IPS DF 6.9 (cell line): ENCODE data around the gene SPOCK1.

Experiments
- DNase-seq: peaks from one replicate; pipeline ENCODE4 v3.0.0-alpha.2; 2013; ENCODE audit warnings: low read depth, low spot score
- H3K27ac ChIP-seq: one replicate; pipeline ENCODE4 v1.5.1; 2013; ENCODE audit warnings: low read length, control low read depth
- H3K27me3 ChIP-seq: 2 replicates; pipeline ENCODE4 v1.6.1; 2013; ENCODE audit warnings: mild to moderate bottlenecking, low read length; ENCODE audit not compliant: control insufficient read depth, insufficient read depth
- H3K36me3 ChIP-seq: 2 replicates; pipeline ENCODE4 v1.6.1; 2013; ENCODE audit warnings: low read length; ENCODE audit not compliant: control insufficient read depth, insufficient read depth
- H3K4me1 ChIP-seq: 2 replicates; pipeline ENCODE4 v1.6.1; 2013; ENCODE audit warnings: low read length; ENCODE audit not compliant: control insufficient read depth, insufficient read depth
- H3K4me3 ChIP-seq: 2 replicates; pipeline ENCODE4 v1.5.1; 2013; ENCODE audit warnings: mild to moderate bottlenecking, low read length
- H3K9me3 ChIP-seq: 2 replicates; pipeline ENCODE4 v1.6.1; 2013; ENCODE audit warnings: low read length, inconsistent platforms; ENCODE audit not compliant: control insufficient read depth, insufficient read depth
- WGBS: extraction: QIAGEN DNeasy Blood & Tissue Kit; methylation state at CpG from one replicate; pipeline ENCODE4 v1.1.7; 2013; ENCODE audit warnings: mixed read lengths, missing lambda C conversion rate; ENCODE audit not compliant: insufficient read length, insufficient coverage; 5-methylcytosine and 5-hydroxymethylcytosine counted together

Gene SPOCK1

DNA sequence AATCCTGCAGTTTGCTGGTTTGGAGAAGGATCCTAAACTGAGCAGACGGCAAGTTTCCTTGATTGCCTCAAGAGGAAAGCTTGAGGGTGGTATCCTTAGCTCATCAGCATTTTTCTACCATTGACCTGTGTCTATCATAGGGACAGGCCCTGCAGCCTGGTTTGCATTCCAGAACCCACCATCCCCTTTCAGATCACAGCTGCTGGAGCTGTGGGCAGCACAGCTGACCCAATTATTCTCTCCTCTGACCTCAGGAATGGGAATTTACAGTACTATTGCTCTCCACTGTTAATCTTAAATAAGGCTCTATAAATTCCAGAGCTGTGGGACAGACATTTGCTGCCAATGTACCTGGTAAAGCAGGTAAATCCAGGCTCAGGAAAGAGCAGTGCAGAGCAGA is 163.0 kb downstream of the SPOCK1 start:
- no peaks in the 10 kb centered on the region for H3K36me3 ChIP-seq
- no peak for DNase-seq
- H3K9me3 ChIP-seq: no peaks in the 10 kb centered on the region
- H3K27ac ChIP-seq: no peak overlapping the region
- H3K27me3 ChIP-seq: no peaks in the 10 kb centered on the region
- no CpG with 5 or more reads among the region's 1 CpG for WGBS
- no peaks in the 10 kb centered on the region for H3K4me1 ChIP-seq
- H3K4me3 ChIP-seq: no peak overlapping the region

DNA sequence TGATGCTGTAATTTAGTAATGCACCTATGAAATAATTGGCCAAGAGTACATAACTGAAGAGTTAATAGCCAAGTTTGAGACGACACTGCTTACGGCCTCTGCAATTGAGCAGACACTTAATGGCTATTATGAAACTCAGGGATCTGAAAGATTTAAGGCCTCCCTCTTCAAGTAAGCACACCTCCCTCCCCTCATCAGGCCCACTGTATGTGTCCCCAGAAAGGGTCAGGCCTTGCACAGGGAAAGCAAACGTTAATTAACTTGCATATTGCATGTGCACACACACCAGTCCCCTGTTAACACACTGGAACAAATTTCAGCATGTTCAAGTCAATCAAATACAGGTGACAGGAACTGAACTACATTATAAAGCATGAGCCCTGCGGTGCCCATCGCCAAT is 163.6 kb downstream of the SPOCK1 start:
- H3K9me3 ChIP-seq: no peaks in the 10 kb centered on the region
- H3K4me1 ChIP-seq: no peaks in the 10 kb centered on the region
- DNase-seq: no peak
- WGBS: no CpG with 5 or more reads among the region's 5 CpGs
- H3K4me3 ChIP-seq: no peak overlapping the region
- H3K27me3 ChIP-seq: no peaks in the 10 kb centered on the region
- no peaks in the 10 kb centered on the region for H3K36me3 ChIP-seq
- H3K27ac ChIP-seq: no peak overlapping the region

DNA sequence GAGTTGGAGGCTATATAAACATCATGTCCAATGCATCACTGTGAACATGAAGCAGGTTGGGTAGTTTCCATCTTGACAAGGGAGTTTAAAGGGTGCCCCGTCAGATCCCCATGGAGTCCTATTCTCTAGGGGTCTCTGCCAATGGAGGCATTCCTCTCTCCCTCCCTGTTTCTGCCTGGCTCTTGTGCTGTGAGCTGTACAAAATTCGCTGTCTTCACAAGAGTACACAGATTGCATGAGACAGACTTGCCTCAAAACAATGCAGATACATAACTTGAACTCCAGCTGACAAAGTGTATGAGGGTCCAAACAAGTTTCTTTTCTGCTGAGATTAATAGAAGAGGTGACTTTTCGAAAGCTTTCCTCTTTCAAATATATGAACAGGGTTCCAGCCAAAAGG is 165.2 kb downstream of the SPOCK1 start:
- no peak overlapping the region for H3K27ac ChIP-seq
- H3K9me3 ChIP-seq: no peaks in the 10 kb centered on the region
- no peaks in the 10 kb centered on the region for H3K36me3 ChIP-seq
- H3K4me3 ChIP-seq: no peak overlapping the region
- no peaks in the 10 kb centered on the region for H3K27me3 ChIP-seq
- no peaks in the 10 kb centered on the region for H3K4me1 ChIP-seq
- WGBS: no CpG with 5 or more reads among the region's 3 CpGs
- no peak for DNase-seq

DNA sequence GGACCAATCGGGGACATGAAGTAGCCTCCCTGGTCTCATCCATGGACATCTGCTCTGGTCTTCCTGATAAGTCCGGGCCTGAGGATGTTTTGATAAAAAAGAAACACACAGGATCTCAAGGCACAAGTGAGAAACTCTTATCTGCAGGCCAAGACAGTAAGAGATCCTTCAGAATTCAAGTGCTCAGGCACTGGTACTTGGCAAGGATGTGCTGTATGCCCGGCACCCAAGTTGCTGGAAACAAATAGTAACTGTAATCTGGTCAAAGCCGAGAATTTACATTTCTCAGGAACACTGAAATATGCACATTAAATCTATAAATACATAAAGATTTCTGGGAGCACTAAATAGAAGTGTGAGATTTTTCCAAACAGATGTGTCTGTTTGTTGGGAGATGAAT is 165.7 kb downstream of the SPOCK1 start:
- H3K36me3 ChIP-seq: no peaks in the 10 kb centered on the region
- no CpG with 5 or more reads among the region's 4 CpGs for WGBS

GRCh38 chr5:137332296-137332695 is 166.8 kb downstream of the SPOCK1 start:
- no CpG with 5 or more reads among the region's 6 CpGs for WGBS

More for the DNA sequence above, 165.7 kb downstream of the SPOCK1 start:
- Histone ChIP-seq H3K27me3 (no peaks in the 10 kb centered on the region), H3K27ac (no peak overlapping the region), H3K4me1 (no peaks in the 10 kb centered on the region), H3K4me3 (no peak overlapping the region), H3K9me3 (no peaks in the 10 kb centered on the region)
- DNase-seq: no peak

GRCh38 chr5:137329586-137330296 is 169.4 kb downstream of the SPOCK1 start:
- no peak for DNase-seq
- H3K9me3 ChIP-seq: no peaks in the 10 kb centered on the region
- H3K4me3 ChIP-seq: no peak overlapping the region
- H3K4me1 ChIP-seq: no peaks in the 10 kb centered on the region
- H3K27me3 ChIP-seq: no peaks in the 10 kb centered on the region
- WGBS: no CpG with 5 or more reads among the region's 8 CpGs
- no peak overlapping the region for H3K27ac ChIP-seq
- H3K36me3 ChIP-seq: no peaks in the 10 kb centered on the region

More at GRCh38 chr5:137332296-137332695, 166.8 kb downstream of the SPOCK1 start:
- Histone ChIP-seq H3K36me3 (no peaks in the 10 kb centered on the region), H3K27me3 (no peaks in the 10 kb centered on the region), H3K4me1 (no peaks in the 10 kb centered on the region), H3K9me3 (no peaks in the 10 kb centered on the region), H3K27ac (no peak overlapping the region), H3K4me3 (no peak overlapping the region)
- no peak for DNase-seq

DNA sequence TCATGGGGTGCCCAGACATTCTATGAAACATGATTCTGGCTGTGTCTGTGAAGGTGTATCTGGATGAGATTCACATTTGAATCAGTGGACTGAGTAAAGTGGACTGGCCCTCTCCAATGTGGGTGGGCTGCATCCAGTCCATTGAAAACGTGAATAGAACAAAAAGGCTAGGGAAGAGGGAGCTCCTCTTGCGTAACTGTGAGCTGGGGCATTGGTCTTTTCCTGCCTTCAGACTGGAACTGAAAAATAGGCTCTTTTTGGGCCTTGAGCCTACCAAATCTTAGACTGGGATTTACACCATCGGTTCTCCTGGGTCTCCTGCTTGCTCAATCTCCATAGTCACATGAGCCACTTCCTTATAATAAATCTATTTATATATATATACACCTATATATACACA is 170.1 kb downstream of the SPOCK1 start:
- Histone ChIP-seq H3K27ac (no peak overlapping the region), H3K4me3 (no peak overlapping the region), H3K36me3 (no peaks in the 10 kb centered on the region), H3K9me3 (no peaks in the 10 kb centered on the region), H3K4me1 (no peaks in the 10 kb centered on the region), H3K27me3 (no peaks in the 10 kb centered on the region)
- WGBS: no CpG with 5 or more reads among the region's 3 CpGs
- DNase-seq: no peak

DNA sequence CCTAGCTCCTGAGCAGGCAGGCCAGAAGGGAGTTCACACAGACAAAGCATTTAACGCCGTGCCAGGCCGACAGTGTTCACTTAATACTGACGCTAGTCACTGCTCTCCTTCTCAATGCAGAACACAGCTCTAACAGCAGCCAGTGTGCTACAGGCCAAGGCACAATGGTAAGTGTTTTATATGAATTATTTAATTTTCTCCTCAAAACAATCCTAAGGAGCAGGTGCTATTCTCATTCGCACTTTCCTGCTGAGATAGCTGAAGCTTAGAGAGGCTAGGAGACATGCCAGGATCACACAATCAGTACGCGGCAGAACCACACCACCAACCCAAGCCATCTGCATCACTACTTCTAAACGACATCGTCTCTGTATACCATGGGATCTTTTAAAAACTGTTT is 170.7 kb downstream of the SPOCK1 start:
- H3K4me3 ChIP-seq: no peak overlapping the region
- H3K36me3 ChIP-seq: no peaks in the 10 kb centered on the region
- H3K27me3 ChIP-seq: no peaks in the 10 kb centered on the region
- H3K4me1 ChIP-seq: no peaks in the 10 kb centered on the region
- H3K9me3 ChIP-seq: no peaks in the 10 kb centered on the region
- DNase-seq: no peak
- H3K27ac ChIP-seq: no peak overlapping the region
- no CpG with 5 or more reads among the region's 9 CpGs for WGBS

DNA sequence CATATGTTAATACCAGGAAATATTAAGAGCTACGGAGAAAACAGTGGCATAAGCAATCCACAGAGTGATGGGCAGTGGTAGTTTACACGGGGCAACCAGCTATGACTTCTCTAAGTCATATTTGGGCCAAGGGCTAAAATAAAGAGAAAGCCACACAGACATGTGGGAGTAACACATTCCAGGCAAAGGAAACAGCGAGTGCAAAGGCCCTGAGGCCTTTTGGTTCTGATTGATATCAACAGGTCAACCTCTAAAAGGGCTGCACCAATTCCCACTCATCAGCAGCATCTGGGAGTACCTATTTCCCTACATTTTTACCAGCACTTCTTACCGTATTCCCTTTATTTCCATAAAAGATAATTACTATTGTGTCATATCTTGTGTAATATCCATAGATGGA is 173.4 kb downstream of the SPOCK1 start:
- no peak overlapping the region for H3K27ac ChIP-seq
- H3K36me3 ChIP-seq: no peaks in the 10 kb centered on the region
- no peak for DNase-seq
- H3K9me3 ChIP-seq: no peaks in the 10 kb centered on the region
- WGBS: no CpG with 5 or more reads among the region's 4 CpGs
- no peaks in the 10 kb centered on the region for H3K4me1 ChIP-seq
- no peak overlapping the region for H3K4me3 ChIP-seq
- H3K27me3 ChIP-seq: no peaks in the 10 kb centered on the region

DNA sequence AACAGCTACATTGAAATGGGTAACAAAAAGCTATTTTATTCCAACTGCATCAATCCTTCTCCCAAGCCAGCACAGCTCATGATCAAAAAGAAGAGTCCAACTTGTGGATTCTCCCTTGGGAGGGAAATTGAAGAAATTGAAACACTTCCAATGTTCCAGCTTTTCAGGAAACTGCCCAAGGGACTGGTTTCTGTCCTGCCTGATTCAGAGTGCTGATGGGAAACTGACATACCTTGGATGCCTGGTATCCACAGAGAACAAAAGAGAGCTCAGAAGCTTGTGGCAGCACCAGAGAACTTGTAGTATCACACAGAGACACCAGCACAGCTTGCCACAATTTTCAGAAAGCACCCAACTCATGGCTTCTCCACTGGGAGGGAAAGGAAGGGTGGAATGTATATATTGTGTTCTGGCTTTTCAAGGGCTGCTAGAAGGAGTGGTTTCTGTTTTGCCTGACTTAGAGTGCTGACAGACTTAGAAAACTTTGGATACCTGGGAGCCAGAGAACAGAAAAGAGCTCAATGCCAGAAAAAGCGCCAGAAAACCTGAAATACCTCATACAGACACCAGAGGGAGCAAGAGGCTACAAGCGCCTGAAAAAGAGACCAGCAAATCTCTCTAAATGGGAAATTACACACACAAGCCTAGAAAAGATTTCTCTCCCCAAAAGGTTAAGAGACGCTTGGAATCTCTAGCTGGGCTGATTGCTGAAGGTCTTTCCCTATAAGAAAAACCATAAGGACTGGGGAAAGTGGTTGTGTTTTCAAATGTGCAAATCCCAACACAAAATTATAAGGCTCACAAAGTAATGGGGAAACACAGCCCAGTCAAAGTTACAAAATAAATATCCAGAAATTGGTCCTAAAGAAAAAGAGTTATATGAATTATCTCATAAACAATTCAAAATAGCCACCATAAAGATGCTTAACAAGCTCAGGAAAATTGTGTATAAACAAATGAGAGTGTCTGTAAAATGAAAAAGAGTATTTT is 178.8 kb downstream of the SPOCK1 start:
- no CpG with 5 or more reads among the region's 3 CpGs for WGBS
- DNase-seq: peak; percentile 55
- no peak overlapping the region for H3K27ac ChIP-seq
- no peak overlapping the region for H3K4me3 ChIP-seq
- no peaks in the 10 kb centered on the region for H3K36me3 ChIP-seq
- no peaks in the 10 kb centered on the region for H3K9me3 ChIP-seq
- H3K27me3 ChIP-seq: no peaks in the 10 kb centered on the region
- H3K4me1 ChIP-seq: no peaks in the 10 kb centered on the region; the same call in 1 of the 2 replicates
